Measurements from ENCODE around the gene LILRA1.

DNA sequence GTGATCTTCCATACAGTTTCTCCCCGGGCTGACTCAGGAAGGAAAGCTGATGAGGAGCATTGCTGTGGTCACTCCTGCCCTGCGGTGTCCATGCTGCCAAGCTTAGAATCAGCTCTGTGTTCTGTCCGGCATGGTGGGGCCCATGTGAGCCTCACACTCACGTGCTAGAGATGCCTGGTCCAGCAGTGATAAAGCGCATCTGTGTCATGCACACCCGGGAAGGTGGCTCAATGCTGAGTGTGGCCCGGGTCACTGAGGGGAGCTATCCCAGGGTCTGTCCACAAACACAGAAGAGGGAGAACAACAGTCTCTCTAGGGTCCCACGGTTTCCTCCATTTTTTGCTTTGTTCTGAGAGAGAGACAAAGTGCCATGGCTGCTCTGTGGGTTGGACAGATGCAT lies 33.3 kb downstream of the LILRA1 start:
- TF ChIP-seq CTCF (IDR thresholded peaks at IDR 0.05) (no peak), POLR2A (IDR thresholded peaks at IDR 0.05) (no peak)
